HepG2 (cell line): ENCODE data around the gene TTLL10. TPM values are rescaled to one million over a fixed set of nuclear protein-coding genes. Genes with fewer than 3 reads are reported as not detected.

Experiments used
- AKNA ChIP-seq: sonication (generic); formaldehyde crosslinking; IDR thresholded peaks from 2 replicates; pipeline ENCODE4 v1.4.0; 2020; ENCODE audit warnings: missing genetic modification reagents, borderline replicate concordance
- ATF4 ChIP-seq, 2 experiments: fragments of 450-650 bp in 1 of 2; sonication (generic) in 1 of 2; formaldehyde crosslinking; IDR thresholded peaks; 2 replicates each; pipeline versions ENCODE4 v1.5.0 to v1.8.0; 2020 to 2022; ENCODE audit warnings: mild to moderate bottlenecking in 1 of 2, missing genetic modification reagents in 1 of 2
- CBX5 ChIP-seq: sonication (generic); formaldehyde crosslinking; IDR thresholded peaks from 2 replicates; pipeline ENCODE4 v1.4.0; 2020; ENCODE audit warnings: missing genetic modification reagents, borderline replicate concordance
- CCAR2 ChIP-seq: fragments of 200-400 bp; formaldehyde crosslinking; optimal IDR thresholded peaks from 2 replicates; pipeline ENCODE3; 2018; ENCODE audit warnings: low read depth, mild to moderate bottlenecking, low read length, moderate library complexity
- FOXM1 ChIP-seq: sonication (generic); formaldehyde crosslinking; IDR thresholded peaks from 2 replicates; pipeline ENCODE4 v1.5.0; 2020; ENCODE audit warnings: missing genetic modification reagents
- GLMP ChIP-seq: sonication (generic); formaldehyde crosslinking; IDR thresholded peaks from 2 replicates; pipeline ENCODE4 v1.9.0; 2021; ENCODE audit warnings: missing genetic modification reagents, mild to moderate bottlenecking, borderline replicate concordance
- GPBP1L1 ChIP-seq: sonication (generic); formaldehyde crosslinking; IDR thresholded peaks from 2 replicates; pipeline ENCODE4 v1.5.0; 2020; ENCODE audit warnings: mild to moderate bottlenecking, missing genetic modification reagents
- JUND ChIP-seq: sonication (generic); formaldehyde crosslinking; IDR thresholded peaks from 2 replicates; pipeline ENCODE4 v1.8.0; 2022; ENCODE audit warnings: mild to moderate bottlenecking, missing genetic modification reagents
- KDM2A ChIP-seq: sonication (generic); formaldehyde crosslinking; IDR thresholded peaks from 2 replicates; pipeline ENCODE4 v1.4.0; 2020; ENCODE audit warnings: low read depth, missing genetic modification reagents, borderline replicate concordance
- KLF11 ChIP-seq: IDR thresholded peaks from 2 replicates; pipeline ENCODE4 v1.6.1; 2016; ENCODE audit warnings: missing compliant biosample characterization
- NFE2L1 ChIP-seq: sonication (generic); formaldehyde crosslinking; IDR thresholded peaks from 2 replicates; pipeline ENCODE4 v1.4.0; 2020; ENCODE audit warnings: missing genetic modification reagents, mild to moderate bottlenecking, borderline replicate concordance
- PHF21A ChIP-seq: sonication (generic); formaldehyde crosslinking; IDR thresholded peaks from 2 replicates; pipeline ENCODE4 v1.5.0; 2020; ENCODE audit warnings: mild to moderate bottlenecking, missing genetic modification reagents
- ZNF331 ChIP-seq: sonication (generic); formaldehyde crosslinking; IDR thresholded peaks from 2 replicates; pipeline ENCODE4 v1.4.0; 2020; ENCODE audit warnings: missing genetic modification reagents
- ZNF607 ChIP-seq: sonication (generic); formaldehyde crosslinking; IDR thresholded peaks from 2 replicates; pipeline ENCODE4 v1.5.1; 2020; ENCODE audit warnings: missing genetic modification reagents, mild to moderate bottlenecking, borderline replicate concordance
- ZNF749 ChIP-seq: sonication (generic); formaldehyde crosslinking; IDR thresholded peaks from 2 replicates; pipeline ENCODE4 v1.8.0; 2022; ENCODE audit warnings: mild to moderate bottlenecking, missing genetic modification reagents, moderate library complexity, borderline replicate concordance
- ZNF83 ChIP-seq: sonication (generic); formaldehyde crosslinking; IDR thresholded peaks from 2 replicates; pipeline ENCODE4 v1.4.0; 2020; ENCODE audit warnings: missing genetic modification reagents, mild to moderate bottlenecking, borderline replicate concordance
- ZUFSP ChIP-seq: sonication (generic); formaldehyde crosslinking; IDR thresholded peaks from 2 replicates; pipeline ENCODE4 v1.9.0; 2021; ENCODE audit warnings: missing genetic modification reagents, mild to moderate bottlenecking, borderline replicate concordance
- polyA plus RNA-seq, 8 experiments: library from polyadenylated mRNA; depleted of rRNA in 3 of 8; stranded (reverse) in 7 of 8; unstranded in 1 of 8; fragments of >200 nt; fragmentation: Illumina TruSeq in 4 of 8; extraction: Trizol in 4 of 8; gene quantifications; 2 replicates each; pipeline versions ENCODE4 v1.2.1 to v1.2.3, GENCODE V29; 2011 to 2016; ENCODE audit warnings: low read depth in 4 of 8, missing spikeins in 1 of 8, mixed read lengths in 1 of 8; ENCODE audit not compliant: insufficient read depth in 1 of 8
- total RNA-seq, 5 experiments: library from RNA; depleted of rRNA; stranded (reverse); fragments of >200 nt; fragmentation: Illumina TruSeq; extraction: Trizol; gene quantifications; 2 replicates each; pipeline ENCODE4 v1.2.3, GENCODE V29; 2016; ENCODE audit warnings: low read depth in 1 of 5

Gene TTLL10
- total and polyA plus RNA-seq, 2 of the 13 experiments (the other 11 are each of a cell fraction or from before 2014, with no cell fraction given) = not detected

GRCh38 chr1:1231400-1232207 is 57.9 kb downstream of the TTLL10 start, which contains the start of gene SDF4 (continued):
- no peak for TF ChIP-seq NFE2L1
- no peak for TF ChIP-seq FOXM1
- TF ChIP-seq ZNF749 = no peak
- TF ChIP-seq AKNA (CRISPR knock-in tag) = no peak
- TF ChIP-seq JUND (CRISPR knock-in tag) = peak; percentile 40; the same call in 1 of the 2 replicates
- TF ChIP-seq ZUFSP (CRISPR knock-in tag) = no peak
- no peak for TF ChIP-seq CCAR2
- no peak for TF ChIP-seq KLF11 (CRISPR knock-in tag)
- peak; percentile 80; the same call in 1 of the 2 replicates for TF ChIP-seq ZNF83
- no peak for TF ChIP-seq ATF4 (CRISPR knock-in tag; IDR thresholded peaks at IDR 0.05)
- peak; percentile 45; the same call in 1 of the 2 replicates for TF ChIP-seq ZNF331 (CRISPR knock-in tag)
- TF ChIP-seq CBX5 (CRISPR knock-in tag) = no peak
- peak; percentile 95 for TF ChIP-seq KDM2A (CRISPR knock-in tag)
- no peak for TF ChIP-seq GPBP1L1 (CRISPR knock-in tag)
- 0 out of 2 replicates have a peak, but pooled peaks have one; percentile 67 for TF ChIP-seq GLMP (CRISPR knock-in tag)
- TF ChIP-seq ZNF607 (CRISPR knock-in tag) = peak; percentile 95
- peak; percentile 36; the same call in 1 of the 2 replicates for TF ChIP-seq PHF21A (CRISPR knock-in tag)
